ENCODE measurements around the gene ZBTB7B. TPM values are rescaled to one million over a fixed set of nuclear protein-coding genes. Genes with fewer than 3 reads are reported as not detected.

ZBTB7B gene
- total RNA-seq, 3 donors from 2014 or later, result 45.6 to 82.5 (median 53.4) TPM

DNA sequence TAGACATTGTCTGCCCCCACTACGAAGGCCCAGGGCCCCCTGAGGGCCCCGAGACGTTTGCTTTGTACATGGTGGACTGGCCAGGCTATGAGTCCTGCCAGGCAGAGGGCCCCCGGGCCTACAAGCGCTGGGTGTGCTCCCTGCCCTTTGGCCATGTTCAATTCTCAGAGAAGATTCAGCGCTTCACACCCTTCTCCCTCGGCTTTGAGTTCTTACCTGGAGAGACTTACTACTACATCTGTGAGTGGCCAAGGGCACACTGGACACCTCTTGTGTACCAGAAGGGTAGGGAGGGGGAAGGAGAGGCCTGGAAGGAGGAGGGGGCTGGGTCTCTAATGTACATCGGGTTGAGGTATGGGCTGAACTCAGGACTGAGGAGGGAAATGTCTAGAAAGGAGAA lies 64.2 kb downstream of the ZBTB7B start:
- no peak overlapping the region for H3K27ac ChIP-seq
- H3K4me1 ChIP-seq, result peaks cover 8 to 18% of the 10 kb centered on the region in 2 donors
- H3K9me3 ChIP-seq, result no peaks in the 10 kb centered on the region
- TF ChIP-seq, protein P1, sequence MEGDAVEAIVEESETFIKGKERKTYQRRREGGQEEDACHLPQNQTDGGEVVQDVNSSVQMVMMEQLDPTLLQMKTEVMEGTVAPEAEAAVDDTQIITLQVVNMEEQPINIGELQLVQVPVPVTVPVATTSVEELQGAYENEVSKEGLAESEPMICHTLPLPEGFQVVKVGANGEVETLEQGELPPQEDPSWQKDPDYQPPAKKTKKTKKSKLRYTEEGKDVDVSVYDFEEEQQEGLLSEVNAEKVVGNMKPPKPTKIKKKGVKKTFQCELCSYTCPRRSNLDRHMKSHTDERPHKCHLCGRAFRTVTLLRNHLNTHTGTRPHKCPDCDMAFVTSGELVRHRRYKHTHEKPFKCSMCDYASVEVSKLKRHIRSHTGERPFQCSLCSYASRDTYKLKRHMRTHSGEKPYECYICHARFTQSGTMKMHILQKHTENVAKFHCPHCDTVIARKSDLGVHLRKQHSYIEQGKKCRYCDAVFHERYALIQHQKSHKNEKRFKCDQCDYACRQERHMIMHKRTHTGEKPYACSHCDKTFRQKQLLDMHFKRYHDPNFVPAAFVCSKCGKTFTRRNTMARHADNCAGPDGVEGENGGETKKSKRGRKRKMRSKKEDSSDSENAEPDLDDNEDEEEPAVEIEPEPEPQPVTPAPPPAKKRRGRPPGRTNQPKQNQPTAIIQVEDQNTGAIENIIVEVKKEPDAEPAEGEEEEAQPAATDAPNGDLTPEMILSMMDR (IDR thresholded peaks at IDR 0.05), result no peak
- TF ChIP-seq POLR2AphosphoS5 (IDR thresholded peaks at IDR 0.05) (no peak), POLR2A (IDR thresholded peaks at IDR 0.05) (no peak)
- no peak overlapping the region for H3K4me3 ChIP-seq
- no peak for DNase-seq (ENCODE audit: low spot score in 2 of 2)
- no peaks in the 10 kb centered on the region for H3K27me3 ChIP-seq
- intact Hi-C loops (cut with DNase I; ENCODE audit: low total_unique reads), result loop anchor here (10.0 kb wide), 1 partner anchor 112 kb away; the partner anchor contains the start of gene PBXIP1
- no peaks in the 10 kb centered on the region for H3K36me3 ChIP-seq

Other genes with a start within 250 kb of the ZBTB7B start
- gene KCNN3, start 132.5 kb upstream of the ZBTB7B start, total RNA-seq, result 1 to 10 TPM in 2 of 3 donors, under 1 TPM in 1; 0.96 to 1.6 (median 1.0) TPM
- 10 to 100 TPM; 15.0 to 16.7 (median 16.4) TPM for gene PMVK, start 66.1 kb upstream of the ZBTB7B start, total RNA-seq
- gene PBXIP1, start 46.7 kb upstream of the ZBTB7B start, total RNA-seq, result 100 to 1,000 TPM in 2 of 3 donors, 10 to 100 TPM in 1; 79.3 to 156 (median 105) TPM
- 10 to 100 TPM; 14.6 to 26.2 (median 20.3) TPM for gene PYGO2, start 41.0 kb upstream of the ZBTB7B start, total RNA-seq
- gene SHC1, start 32.1 kb upstream of the ZBTB7B start, total RNA-seq, result 100 to 1,000 TPM in 2 of 3 donors, 10 to 100 TPM in 1; 94.4 to 177 (median 134) TPM
- 100 to 1,000 TPM in 1 of 3 donors, 10 to 100 TPM in 2; 44.6 to 104 (median 47.3) TPM for gene CKS1B, start 28.1 kb upstream of the ZBTB7B start, total RNA-seq
- 10 to 100 TPM; 27.0 to 42.7 (median 39.3) TPM for gene FLAD1, start 19.5 kb upstream of the ZBTB7B start, total RNA-seq
- gene LENEP, start 9.2 kb upstream of the ZBTB7B start, total RNA-seq, result not detected
- 1 to 10 TPM in 2 of 3 donors, under 1 TPM in 1; 0.48 to 4.4 (median 3.3) TPM for gene DCST2, start 31.0 kb downstream of the ZBTB7B start, total RNA-seq
- gene DCST1, start 31.0 kb downstream of the ZBTB7B start, total RNA-seq, result under 1 TPM; 0.16 to 0.66 (median 0.44) TPM
- gene ADAM15, start 48.5 kb downstream of the ZBTB7B start, total RNA-seq, result 100 to 1,000 TPM in 2 of 3 donors, 10 to 100 TPM in 1; 97.8 to 155 (median 109) TPM
- gene EFNA4, start 60.9 kb downstream of the ZBTB7B start, total RNA-seq, result 10 to 100 TPM in 2 of 3 donors, 1 to 10 TPM in 1; 4.8 to 26.6 (median 23.9) TPM
- 1 to 10 TPM; 1.6 to 7.2 (median 6.6) TPM for gene EFNA3, start 76.0 kb downstream of the ZBTB7B start, total RNA-seq
- 100 to 1,000 TPM in 2 of 3 donors, 10 to 100 TPM in 1; 18.7 to 163 (median 120) TPM for gene EFNA1, start 125.1 kb downstream of the ZBTB7B start, total RNA-seq
- 10 to 100 TPM; 25.0 to 32.4 (median 28.5) TPM for gene SLC50A1, start 133.1 kb downstream of the ZBTB7B start, total RNA-seq
- gene DPM3, start 137.7 kb downstream of the ZBTB7B start, total RNA-seq, result 10 to 100 TPM; 53.7 to 69.4 (median 68.2) TPM
- 100 to 1,000 TPM; 104 to 147 (median 131) TPM for gene KRTCAP2, start 170.5 kb downstream of the ZBTB7B start, total RNA-seq
- 1 to 10 TPM in 1 of 3 donors, under 1 TPM in 1, not detected in 1; 0.98 to 1.5 TPM for gene TRIM46, start 171.0 kb downstream of the ZBTB7B start, total RNA-seq
- 10 to 100 TPM; 17.3 to 27.5 (median 25.9) TPM for gene THBS3, start 205.1 kb downstream of the ZBTB7B start, total RNA-seq
- 10 to 100 TPM; 41.1 to 50.8 (median 44.8) TPM for gene MTX1, start 205.9 kb downstream of the ZBTB7B start, total RNA-seq